GM23338 (cell line): ENCODE data around the gene URAD. TPM values are rescaled to one million over a fixed set of nuclear protein-coding genes. Genes with fewer than 3 reads are reported as not detected.

Experiments used
- EZH2 ChIP-seq: fragments of 200-600 bp; sonication (generic); IDR thresholded peaks from one replicate; pipeline ENCODE4 v1.8.0; 2017; ENCODE audit warnings: antibody characterized with exemption, mild to moderate bottlenecking, low read depth; ENCODE audit not compliant: unreplicated experiment
- EZH2phosphoT487 ChIP-seq: fragments of 200-600 bp; sonication (generic); IDR thresholded peaks from one replicate; pipeline ENCODE4 v1.8.1; 2018; ENCODE audit warnings: antibody characterized with exemption; ENCODE audit not compliant: unreplicated experiment
- JUNB ChIP-seq: IDR thresholded peaks from one replicate; pipeline ENCODE4 v1.6.1; 2016; ENCODE audit warnings: antibody characterized with exemption; ENCODE audit not compliant: unreplicated experiment
- NANOG ChIP-seq: IDR thresholded peaks from 2 replicates; pipeline ENCODE4 v1.6.1; 2016; ENCODE audit warnings: antibody characterized with exemption, borderline replicate concordance
- ZNF462 ChIP-seq: fragments of 250-450 bp; sonication (Bioruptor Pico); IDR thresholded peaks from 2 replicates; pipeline ENCODE4 v1.5.0; 2020; ENCODE audit warnings: mild to moderate bottlenecking, moderate library complexity
- polyA plus RNA-seq: library from polyadenylated mRNA; unstranded; fragments of >200 nt; fragmentation: Nextera tagmentation; extraction: Ambion mirVana; gene quantifications from 2 replicates; pipeline ENCODE4 v1.2.1, GENCODE V29; 2016
- total RNA-seq: library from RNA; depleted of rRNA; stranded (reverse); fragments of >200 nt; shearing (Covaris generic); gene quantifications from 2 replicates; pipeline ENCODE4 v1.2.3, GENCODE V29; 2014
- TF ChIP-seq, protein P1 (sequence below), 2 experiments: fragments of 200-600 bp in 1 of 2; sonication (generic) in 1 of 2; conservative IDR thresholded peaks; 2 replicates each; pipeline versions ENCODE4 v1.5.1 to v1.6.1; 2016 to 2017; ENCODE audit warnings: antibody characterized with exemption in 2 of 2, low read depth in 2 of 2, mild to moderate bottlenecking in 2 of 2, moderate library complexity in 1 of 2

Gene URAD
- total and polyA plus RNA-seq, 2 experiments from 2014 or later: not detected

GRCh38 chr13:27965740-27966640 is 22.5 kb downstream of the URAD start (continued):
- TF ChIP-seq ZNF462 (CRISPR knock-in tag) (no peak), EZH2phosphoT487 (peak; percentile 62), JUNB (no peak), EZH2 (peak; percentile 67), NANOG (peak; percentile 89)
- TF ChIP-seq, protein P1, sequence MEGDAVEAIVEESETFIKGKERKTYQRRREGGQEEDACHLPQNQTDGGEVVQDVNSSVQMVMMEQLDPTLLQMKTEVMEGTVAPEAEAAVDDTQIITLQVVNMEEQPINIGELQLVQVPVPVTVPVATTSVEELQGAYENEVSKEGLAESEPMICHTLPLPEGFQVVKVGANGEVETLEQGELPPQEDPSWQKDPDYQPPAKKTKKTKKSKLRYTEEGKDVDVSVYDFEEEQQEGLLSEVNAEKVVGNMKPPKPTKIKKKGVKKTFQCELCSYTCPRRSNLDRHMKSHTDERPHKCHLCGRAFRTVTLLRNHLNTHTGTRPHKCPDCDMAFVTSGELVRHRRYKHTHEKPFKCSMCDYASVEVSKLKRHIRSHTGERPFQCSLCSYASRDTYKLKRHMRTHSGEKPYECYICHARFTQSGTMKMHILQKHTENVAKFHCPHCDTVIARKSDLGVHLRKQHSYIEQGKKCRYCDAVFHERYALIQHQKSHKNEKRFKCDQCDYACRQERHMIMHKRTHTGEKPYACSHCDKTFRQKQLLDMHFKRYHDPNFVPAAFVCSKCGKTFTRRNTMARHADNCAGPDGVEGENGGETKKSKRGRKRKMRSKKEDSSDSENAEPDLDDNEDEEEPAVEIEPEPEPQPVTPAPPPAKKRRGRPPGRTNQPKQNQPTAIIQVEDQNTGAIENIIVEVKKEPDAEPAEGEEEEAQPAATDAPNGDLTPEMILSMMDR (conservative IDR thresholded peaks at IDR 0.05; ENCODE audit: low read depth in 2 of 2): no peak
